Measurements from ENCODE around the gene DDX17. TPM values are rescaled to one million over a fixed set of nuclear protein-coding genes. Genes with fewer than 3 reads are reported as not detected.

The DDX17 gene
- total RNA-seq, 1 experiment from 2014 or later, result 529 TPM

- peak overlapping the region in 1 of 3 experiments; percentile 79; a peak in 3 of 7 replicates for H3K27ac Mint-ChIP-seq
Observed at GRCh38 chr22:38503021-38503420, 3.1 kb downstream of the DDX17 start.

More at GRCh38 chr22:38503021-38503420, 3.1 kb downstream of the DDX17 start:
- Histone ChIP-seq H2BK15ac (ENCODE audit: low read depth, low read length) (no peak overlapping the region), H4K20me1 (ENCODE audit: control insufficient read depth, insufficient read depth, insufficient read length) (no peaks in the 10 kb centered on the region), H3K27ac (ENCODE audit: insufficient read length, low read depth, low read length) (no peak overlapping the region), H2BK20ac (ENCODE audit: low read depth, low read length, poor library complexity, severe bottlenecking) (no peak overlapping the region), H3K4me1 (ENCODE audit: insufficient read depth, low read length) (no peaks in the 10 kb centered on the region; the same call in 1 of the 2 replicates), H3K27me3 (ENCODE audit: insufficient read depth, low read length) (no peaks in the 10 kb centered on the region), H3K9ac (ENCODE audit: extremely low read depth, insufficient read length, low read length) (no peak overlapping the region), H3K14ac (ENCODE audit: insufficient read depth, low read length) (no peak overlapping the region), H4K8ac (replicated peaks; ENCODE audit: insufficient read length, low read depth, low read length) (no peak overlapping the region), H3K79me1 (ENCODE audit: insufficient read depth, low read depth, low read length, poor library complexity, severe bottlenecking) (peaks cover 7% of the 10 kb centered on the region), H2BK5ac (ENCODE audit: insufficient read length, low read length) (no peak overlapping the region), H3K4me2 (ENCODE audit: insufficient read depth, insufficient read length, low read length) (peak overlapping the region; percentile 37), H2AK5ac (ENCODE audit: insufficient read length, low read length) (no peak overlapping the region), H3K56ac (ENCODE audit: insufficient read length, low read depth, low read length) (no peak overlapping the region), H3K23me2 (ENCODE audit: insufficient read length, low read depth, low read length, poor library complexity, severe bottlenecking) (peaks cover 7% of the 10 kb centered on the region), H3K79me2 (ENCODE audit: insufficient read depth, low read length) (peaks cover 37% of the 10 kb centered on the region; the same call in 1 of the 2 replicates), H4K5ac (ENCODE audit: insufficient read length, low read depth, low read length) (no peak overlapping the region), H3T11ph (ENCODE audit: low read length) (no peak overlapping the region), H2AFZ (ENCODE audit: low read length) (no peak overlapping the region), H2BK120ac (ENCODE audit: low read depth, low read length, poor library complexity, severe bottlenecking) (no peak overlapping the region), H3K18ac (ENCODE audit: insufficient read length, low read depth, low read length) (no peak overlapping the region), H3K23ac (ENCODE audit: insufficient read length, low read depth, low read length) (no peak overlapping the region), H3K4ac (ENCODE audit: low read depth, low read length) (no peak overlapping the region), H4K91ac (ENCODE audit: insufficient read length, low read depth, low read length) (no peak overlapping the region), H3K9me3 (ENCODE audit: control insufficient read depth, low read depth, low read length) (no peaks in the 10 kb centered on the region), H2BK12ac (ENCODE audit: insufficient read length, low read depth, low read length) (no peak overlapping the region)
- peaks cover 54 to 76% (median 73%) of the 10 kb centered on the region in 3 experiments for H3K36me3 Mint-ChIP-seq (ENCODE audit: insufficient read depth in 1 of 3, low read depth in 3 of 3)
- no CpG with 5 or more reads among the region's 4 CpGs for WGBS (ENCODE audit: extremely low coverage, insufficient read length, low lambda C conversion rate)
- no peak for TF ChIP-seq CTCF (conservative IDR thresholded peaks at IDR 0.05)
- no peak for DNase-seq
- H3K27me3 Mint-ChIP-seq (ENCODE audit: low read depth), result no peaks in the 10 kb centered on the region; the same call in 1 of the 2 replicates
- peak overlapping the region; percentile 97 to 98 for H3K4me3 Mint-ChIP-seq
- peaks cover 33 to 38% of the 10 kb centered on the region in 2 experiments for H3K4me1 Mint-ChIP-seq
- peaks cover 0 to 8% of the 10 kb centered on the region in 2 experiments; a peak in 3 of 5 replicates for H3K9me3 Mint-ChIP-seq
